SK-N-SH (cell line): ENCODE measurements around the gene INSYN1.

ENCODE experiments used
- CTCF ChIP-seq: fragments of 200-600 bp; sonication (generic); IDR thresholded peaks from 2 replicates; pipeline ENCODE4 v1.6.1; 2017; ENCODE audit warnings: antibody characterized with exemption, mild to moderate bottlenecking, moderate library complexity
- EP300 ChIP-seq, 2 experiments: IDR thresholded peaks; 2 replicates each; pipeline versions ENCODE4 v1.4.0 to v1.6.1; 2012; ENCODE audit warnings: borderline replicate concordance in 1 of 2, low read depth in 1 of 2, low read length in 1 of 2
- EZH2phosphoT487 ChIP-seq: fragments of 200-600 bp; sonication (generic); IDR thresholded peaks from 2 replicates; pipeline ENCODE4 v1.6.1; 2017; ENCODE audit warnings: low read depth, mixed run types, mild to moderate bottlenecking, antibody characterized with exemption, moderate library complexity, borderline replicate concordance
- MAX ChIP-seq: IDR thresholded peaks from 2 replicates; pipeline ENCODE4 v1.4.0; 2012; ENCODE audit warnings: low read depth
- RAD21 ChIP-seq: IDR thresholded peaks from 2 replicates; pipeline ENCODE4 v1.6.1; 2012; ENCODE audit warnings: mild to moderate bottlenecking, low read length
- TEAD4 ChIP-seq: IDR thresholded peaks from 2 replicates; pipeline ENCODE4 v1.4.0; 2012; ENCODE audit warnings: mild to moderate bottlenecking, borderline replicate concordance; ENCODE audit not compliant: insufficient read depth

DNA sequence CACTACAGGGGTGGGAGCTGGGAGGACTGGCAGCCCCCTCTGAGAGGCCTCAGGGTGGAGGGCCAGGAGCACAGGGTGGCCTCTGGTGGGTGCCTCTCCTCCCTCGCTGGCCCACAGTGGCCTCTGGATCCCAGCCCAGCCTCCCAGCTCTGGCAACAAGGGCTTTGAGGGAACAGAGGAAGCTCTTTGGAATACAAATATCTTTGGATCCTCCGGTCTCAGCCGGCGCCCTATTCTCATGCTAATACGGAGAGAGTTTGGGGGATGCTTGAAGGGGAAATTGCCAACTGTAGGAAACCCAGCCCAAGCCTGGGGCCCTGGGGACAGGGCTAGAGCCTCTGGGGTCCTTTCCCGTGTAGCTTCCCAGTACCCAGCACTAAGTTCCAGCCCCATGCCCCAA lies 33.4 kb upstream of the INSYN1 start:
- TF ChIP-seq CTCF (no peak), EZH2phosphoT487 (no peak), EP300 (IDR thresholded peaks at IDR 0.05; ENCODE audit: borderline replicate concordance in 1 of 2, low read depth in 1 of 2, low read length in 1 of 2) (no peak), RAD21 (no peak), TEAD4 (no peak), MAX (no peak)
